Panc1 (cell line): Measurements from ENCODE around the gene MDH2. TPM values are rescaled to one million over a fixed set of nuclear protein-coding genes. Genes with fewer than 3 reads are reported as not detected.
"Not testable (repeated sequence)": the region's sequence is repeated elsewhere in the genome, so short reads cannot be mapped to it uniquely, and the experiment has no call there.

Experiments used
- ATAC-seq: fragments of 200-7000 bp; cut with Tn5 transposase; 2 replicates; pipeline ENCODE4 v1.9.1; 2020; ENCODE audit warnings: mild to moderate bottlenecking, moderate library complexity
- BruUV-seq: library from RNA; stranded (reverse); fragments of 400-500 nt; replicated peaks from 2 replicates; lab custom pipeline; 2021; lab: Mats Ljungman, UMichigan
- CTCF ChIA-PET: fragments of 300-600 bp; sonication (Branson Sonifier 250); formaldehyde crosslinking; loops from one replicate; lab custom pipeline; 2022; ENCODE audit warnings: antibody characterized with exemption; lab: Charles Lee
- POLR2A ChIA-PET: fragments of 300-600 bp; sonication (Branson Sonifier 250); formaldehyde crosslinking; loops from one replicate; lab custom pipeline; 2022; ENCODE audit warnings: antibody characterized with exemption; lab: Charles Lee
- DNase-seq: peaks from one replicate; pipeline ENCODE4 v3.0.0-alpha.2; 2010; ENCODE audit warnings: low read depth, low spot score
- H3K27ac ChIP-seq: 2 replicates; pipeline ENCODE4 v1.5.1; 2011; ENCODE audit warnings: mild to moderate bottlenecking, low read length, inconsistent platforms
- H3K27me3 ChIP-seq: fragments of 200-500 bp; sonication (Bioruptor generic); 2 replicates; pipeline ENCODE4 v1.6.0; 2014; ENCODE audit warnings: low read length, inconsistent platforms; ENCODE audit not compliant: control insufficient read depth, insufficient read depth
- H3K36me3 ChIP-seq: fragments of 200-500 bp; sonication (Bioruptor generic); 2 replicates; pipeline ENCODE4 v1.5.1; 2014; ENCODE audit warnings: inconsistent platforms, mild to moderate bottlenecking, low read length, moderate library complexity; ENCODE audit not compliant: control insufficient read depth, insufficient read depth
- H3K4me1 ChIP-seq: 2 replicates; pipeline ENCODE4 v1.5.1; 2011; ENCODE audit warnings: inconsistent platforms, mild to moderate bottlenecking, low read length, moderate library complexity; ENCODE audit not compliant: control insufficient read depth, insufficient read depth
- H3K4me3 ChIP-seq, 2 experiments: 2 replicates each; pipeline ENCODE4 v1.5.1; 2011 to 2012; ENCODE audit warnings: low read depth in 2 of 2, low read length in 2 of 2, mild to moderate bottlenecking in 2 of 2, inconsistent platforms in 1 of 2, moderate library complexity in 1 of 2
- H3K9me3 ChIP-seq: fragments of 200-500 bp; sonication (Bioruptor generic); 2 replicates; pipeline ENCODE4 v1.5.1; 2014; ENCODE audit warnings: low read depth, mild to moderate bottlenecking, inconsistent platforms, low read length, moderate library complexity; ENCODE audit not compliant: control insufficient read depth, insufficient read depth
- POLR2AphosphoS5 ChIP-seq: IDR thresholded peaks from 2 replicates; pipeline ENCODE4 v1.6.1; 2012; ENCODE audit warnings: mild to moderate bottlenecking, low read depth, low read length, moderate library complexity
- SIN3A ChIP-seq: IDR thresholded peaks from 2 replicates; pipeline ENCODE4 v1.6.1; 2012; ENCODE audit warnings: low read depth, mild to moderate bottlenecking, low read length, moderate library complexity, borderline replicate concordance; ENCODE audit not compliant: insufficient read depth
- TCF7L2 ChIP-seq: IDR thresholded peaks from 2 replicates; pipeline ENCODE4 v1.6.1; 2011; ENCODE audit warnings: mild to moderate bottlenecking, low read depth, low read length, inconsistent platforms
- in situ Hi-C: cut with HindIII; loops from 2 replicates; pipeline ENCODE4 v1.10.0; 2016; ENCODE audit warnings: low sequenced_read_pairs, low pct_unique_long_range_greater_than_20kb
- intact Hi-C: fragments of 100-400 bp; cut with micrococcal nuclease; formaldehyde crosslinking; loops from one replicate; pipeline ENCODE4 v1.10.0; 2022; ENCODE audit not compliant: unreplicated experiment
- total RNA-seq: library from RNA; stranded (reverse); gene quantifications from one replicate; pipeline ENCODE4 v1.2.1, GENCODE V29; 2021; ENCODE audit not compliant: unreplicated experiment
- TF ChIP-seq, protein P1 (sequence below), 2 experiments: IDR thresholded peaks; 2 replicates each; pipeline ENCODE4 v1.6.1; 2011 to 2012; ENCODE audit warnings: low read depth in 2 of 2, control low read depth in 1 of 2, low read length in 1 of 2, mild to moderate bottlenecking in 1 of 2, moderate library complexity in 1 of 2; ENCODE audit not compliant: insufficient read depth in 1 of 2
- TF ChIP-seq, protein P2 (sequence below): fragments of 450-650 bp; IDR thresholded peaks from 2 replicates; pipeline ENCODE4 v1.5.1; 2017; ENCODE audit warnings: mild to moderate bottlenecking

The MDH2 gene
- total RNA-seq, 1 experiment from 2014 or later: 365 TPM

DNA sequence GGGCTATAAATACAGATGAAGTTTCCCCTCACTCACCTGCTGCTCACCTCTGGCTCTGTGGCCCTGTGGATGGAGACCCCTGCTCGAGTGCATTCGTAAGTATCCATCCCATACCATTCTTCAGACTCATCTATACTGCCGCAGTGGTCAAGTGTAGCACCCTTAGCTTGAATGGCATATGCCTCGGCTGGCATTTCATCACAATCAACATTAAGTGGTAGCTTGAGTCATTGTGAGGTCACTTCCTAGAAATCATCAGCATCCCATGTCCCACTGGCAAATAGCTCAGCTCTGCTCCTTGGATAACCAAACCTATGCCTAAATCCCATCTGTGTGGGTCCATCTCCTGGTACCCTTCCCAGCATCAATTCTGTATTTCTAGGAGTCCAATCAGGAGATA is 38.2 kb downstream of the MDH2 start:
- no peaks in the 10 kb centered on the region for H3K27me3 ChIP-seq
- H3K9me3 ChIP-seq: no peaks in the 10 kb centered on the region
- H3K4me1 ChIP-seq: no peaks in the 10 kb centered on the region
- CTCF ChIA-PET: no interaction called here
- DNase-seq: no peak
- TF ChIP-seq, protein P1, sequence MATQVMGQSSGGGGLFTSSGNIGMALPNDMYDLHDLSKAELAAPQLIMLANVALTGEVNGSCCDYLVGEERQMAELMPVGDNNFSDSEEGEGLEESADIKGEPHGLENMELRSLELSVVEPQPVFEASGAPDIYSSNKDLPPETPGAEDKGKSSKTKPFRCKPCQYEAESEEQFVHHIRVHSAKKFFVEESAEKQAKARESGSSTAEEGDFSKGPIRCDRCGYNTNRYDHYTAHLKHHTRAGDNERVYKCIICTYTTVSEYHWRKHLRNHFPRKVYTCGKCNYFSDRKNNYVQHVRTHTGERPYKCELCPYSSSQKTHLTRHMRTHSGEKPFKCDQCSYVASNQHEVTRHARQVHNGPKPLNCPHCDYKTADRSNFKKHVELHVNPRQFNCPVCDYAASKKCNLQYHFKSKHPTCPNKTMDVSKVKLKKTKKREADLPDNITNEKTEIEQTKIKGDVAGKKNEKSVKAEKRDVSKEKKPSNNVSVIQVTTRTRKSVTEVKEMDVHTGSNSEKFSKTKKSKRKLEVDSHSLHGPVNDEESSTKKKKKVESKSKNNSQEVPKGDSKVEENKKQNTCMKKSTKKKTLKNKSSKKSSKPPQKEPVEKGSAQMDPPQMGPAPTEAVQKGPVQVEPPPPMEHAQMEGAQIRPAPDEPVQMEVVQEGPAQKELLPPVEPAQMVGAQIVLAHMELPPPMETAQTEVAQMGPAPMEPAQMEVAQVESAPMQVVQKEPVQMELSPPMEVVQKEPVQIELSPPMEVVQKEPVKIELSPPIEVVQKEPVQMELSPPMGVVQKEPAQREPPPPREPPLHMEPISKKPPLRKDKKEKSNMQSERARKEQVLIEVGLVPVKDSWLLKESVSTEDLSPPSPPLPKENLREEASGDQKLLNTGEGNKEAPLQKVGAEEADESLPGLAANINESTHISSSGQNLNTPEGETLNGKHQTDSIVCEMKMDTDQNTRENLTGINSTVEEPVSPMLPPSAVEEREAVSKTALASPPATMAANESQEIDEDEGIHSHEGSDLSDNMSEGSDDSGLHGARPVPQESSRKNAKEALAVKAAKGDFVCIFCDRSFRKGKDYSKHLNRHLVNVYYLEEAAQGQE (IDR thresholded peaks at IDR 0.05; ENCODE audit: insufficient read depth in 1 of 2, low read depth in 2 of 2, low read length in 1 of 2): no peak
- TF ChIP-seq SIN3A: no peak
- no peak overlapping the region for H3K27ac ChIP-seq
- H3K36me3 ChIP-seq: no peaks in the 10 kb centered on the region
- intact Hi-C loops: no loop called here
- no peak overlapping the region for H3K4me3 ChIP-seq
- no peak for ATAC-seq
- in situ Hi-C loops: no loop called here
- no TSS peak for BruUV-seq
- POLR2A ChIA-PET: no interaction called here

DNA sequence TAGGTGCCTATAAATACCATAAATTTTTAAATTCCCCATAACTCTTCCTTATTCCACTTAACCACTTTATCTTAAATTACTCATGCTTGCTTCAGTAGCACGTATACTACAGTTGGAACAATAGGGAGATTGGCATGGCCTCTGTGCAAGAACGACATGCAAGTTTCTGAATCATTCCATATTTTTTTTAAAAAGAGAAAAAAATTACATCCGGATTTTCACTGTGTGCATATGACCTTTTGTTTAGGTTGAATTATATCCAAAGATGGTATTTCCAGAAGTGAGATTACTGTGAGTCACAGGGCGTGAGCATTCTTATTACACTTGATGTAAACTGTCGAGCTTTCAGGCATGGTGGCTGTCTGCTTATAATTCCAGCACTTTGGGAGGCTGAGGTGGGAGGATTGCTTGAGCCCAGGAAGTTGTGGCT is 39.5 kb downstream of the MDH2 start:
- POLR2A ChIA-PET, H3K36me3 ChIP-seq, intact Hi-C loops, CTCF ChIA-PET, H3K4me1 ChIP-seq, BruUV-seq, DNase-seq, H3K27me3 ChIP-seq, in situ Hi-C loops, H3K27ac ChIP-seq, H3K9me3 ChIP-seq, H3K4me3 ChIP-seq: not testable (repeated sequence)
- peak; percentile 62 for ATAC-seq

DNA sequence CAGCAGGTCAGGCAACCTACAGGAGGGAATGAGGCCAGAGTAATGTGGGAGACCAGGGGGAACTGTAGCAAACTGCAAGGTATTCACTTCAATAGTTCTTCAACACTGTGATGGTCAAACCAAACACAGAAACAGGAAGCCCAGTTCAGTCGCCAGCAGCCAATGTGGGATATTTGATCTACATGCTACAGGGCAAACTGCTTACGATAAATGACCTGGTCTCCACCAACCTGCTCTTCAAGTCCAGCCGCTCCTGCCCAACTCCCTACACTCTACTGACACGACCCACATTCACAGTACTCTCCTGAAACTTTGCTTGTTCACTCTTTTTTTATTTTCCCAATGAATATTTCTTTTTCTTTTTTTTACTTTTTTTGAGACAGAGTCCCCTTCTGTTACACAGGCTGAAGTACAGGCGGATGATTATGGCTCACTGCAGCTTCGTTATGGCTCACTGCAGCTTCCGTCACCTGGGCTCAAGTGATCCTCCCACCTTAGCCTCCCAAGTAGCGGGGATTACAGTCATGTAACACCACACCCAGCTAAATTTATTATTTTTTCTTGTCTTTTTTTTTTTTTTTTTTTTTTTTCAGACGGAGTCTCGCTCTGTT is 42.1 kb downstream of the MDH2 start:
- no peak overlapping the region for H3K27ac ChIP-seq
- no peaks in the 10 kb centered on the region for H3K9me3 ChIP-seq
- no TSS peak for BruUV-seq
- CTCF ChIA-PET: no interaction called here
- POLR2A ChIA-PET: interaction anchor here (0.7 kb wide), 1 partner anchor 116 kb away, joined by 8 read pairs; no protein-coding TSS in a partner anchor
- TF ChIP-seq TCF7L2 (no peak), SIN3A (no peak), POLR2AphosphoS5 (no peak)
- TF ChIP-seq, protein P2, sequence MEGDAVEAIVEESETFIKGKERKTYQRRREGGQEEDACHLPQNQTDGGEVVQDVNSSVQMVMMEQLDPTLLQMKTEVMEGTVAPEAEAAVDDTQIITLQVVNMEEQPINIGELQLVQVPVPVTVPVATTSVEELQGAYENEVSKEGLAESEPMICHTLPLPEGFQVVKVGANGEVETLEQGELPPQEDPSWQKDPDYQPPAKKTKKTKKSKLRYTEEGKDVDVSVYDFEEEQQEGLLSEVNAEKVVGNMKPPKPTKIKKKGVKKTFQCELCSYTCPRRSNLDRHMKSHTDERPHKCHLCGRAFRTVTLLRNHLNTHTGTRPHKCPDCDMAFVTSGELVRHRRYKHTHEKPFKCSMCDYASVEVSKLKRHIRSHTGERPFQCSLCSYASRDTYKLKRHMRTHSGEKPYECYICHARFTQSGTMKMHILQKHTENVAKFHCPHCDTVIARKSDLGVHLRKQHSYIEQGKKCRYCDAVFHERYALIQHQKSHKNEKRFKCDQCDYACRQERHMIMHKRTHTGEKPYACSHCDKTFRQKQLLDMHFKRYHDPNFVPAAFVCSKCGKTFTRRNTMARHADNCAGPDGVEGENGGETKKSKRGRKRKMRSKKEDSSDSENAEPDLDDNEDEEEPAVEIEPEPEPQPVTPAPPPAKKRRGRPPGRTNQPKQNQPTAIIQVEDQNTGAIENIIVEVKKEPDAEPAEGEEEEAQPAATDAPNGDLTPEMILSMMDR: no peak
- TF ChIP-seq, protein P1 (IDR thresholded peaks at IDR 0.05; ENCODE audit: insufficient read depth in 1 of 2, low read depth in 2 of 2, low read length in 1 of 2): no peak
- intact Hi-C loops (no loop called here), in situ Hi-C loops (no loop called here)
- no peak overlapping the region for H3K4me3 ChIP-seq
- DNase-seq: no peak
- ATAC-seq: no peak
- no peaks in the 10 kb centered on the region for H3K27me3 ChIP-seq
- no peaks in the 10 kb centered on the region for H3K4me1 ChIP-seq
- no peaks in the 10 kb centered on the region for H3K36me3 ChIP-seq
